KMS-11 (cell line): ENCODE measurements around the gene TBX18.
A peak's percentile ranks its signal among the peaks of the same experiment; 100 is the strongest.

ENCODE experiments used
- H2AFZ ChIP-seq: fragments of 200-600 bp; sonication (generic); 2 replicates; pipeline ENCODE4 v1.6.1; 2016; ENCODE audit warnings: antibody characterized with exemption, mixed run types, low read depth
- H3K27ac ChIP-seq: fragments of 200-600 bp; sonication (generic); 2 replicates; pipeline ENCODE4 v1.6.1; 2016; ENCODE audit warnings: mild to moderate bottlenecking, mixed run types
- H3K27me3 ChIP-seq: fragments of 200-600 bp; sonication (generic); 2 replicates; pipeline ENCODE4 v1.6.1; 2017; ENCODE audit warnings: mild to moderate bottlenecking, low read depth, mixed run types, moderate library complexity; ENCODE audit not compliant: insufficient read depth
- H3K36me3 ChIP-seq: fragments of 200-600 bp; sonication (generic); 2 replicates; pipeline ENCODE4 v1.6.1; 2017; ENCODE audit warnings: mild to moderate bottlenecking, mixed run types; ENCODE audit not compliant: insufficient read depth
- H3K4me1 ChIP-seq: fragments of 200-600 bp; sonication (generic); 2 replicates; pipeline ENCODE4 v1.6.1; 2016; ENCODE audit warnings: mild to moderate bottlenecking, low read depth, mixed run types; ENCODE audit not compliant: poor library complexity, severe bottlenecking
- H3K4me2 ChIP-seq: fragments of 200-600 bp; sonication (generic); 2 replicates; pipeline ENCODE4 v1.7.0; 2016; ENCODE audit warnings: mild to moderate bottlenecking, mixed run types
- H3K4me3 ChIP-seq: fragments of 200-600 bp; sonication (generic); IDR thresholded peaks from 2 replicates; pipeline ENCODE4 v1.6.1; 2017; ENCODE audit warnings: low read depth, low read length, mixed read lengths; ENCODE audit not compliant: insufficient read depth
- H3K79me2 ChIP-seq: fragments of 200-600 bp; sonication (generic); 2 replicates; pipeline ENCODE4 v1.6.1; 2016; ENCODE audit warnings: low read depth, mixed run types; ENCODE audit not compliant: insufficient read depth
- H3K9ac ChIP-seq: fragments of 200-600 bp; sonication (generic); 2 replicates; pipeline ENCODE4 v1.6.1; 2016; ENCODE audit warnings: mild to moderate bottlenecking, mixed run types
- H4K20me1 ChIP-seq: fragments of 200-600 bp; sonication (generic); 2 replicates; pipeline ENCODE4 v1.6.1; 2016; ENCODE audit warnings: mild to moderate bottlenecking, mixed run types; ENCODE audit not compliant: insufficient read depth
- CTCF ChIP-seq: fragments of 200-600 bp; sonication (generic); conservative IDR thresholded peaks from 2 replicates; pipeline ENCODE4 v1.6.1; 2017; ENCODE audit warnings: low read depth, mild to moderate bottlenecking, antibody characterized with exemption, low read length, moderate library complexity, mixed read lengths

Gene TBX18

DNA sequence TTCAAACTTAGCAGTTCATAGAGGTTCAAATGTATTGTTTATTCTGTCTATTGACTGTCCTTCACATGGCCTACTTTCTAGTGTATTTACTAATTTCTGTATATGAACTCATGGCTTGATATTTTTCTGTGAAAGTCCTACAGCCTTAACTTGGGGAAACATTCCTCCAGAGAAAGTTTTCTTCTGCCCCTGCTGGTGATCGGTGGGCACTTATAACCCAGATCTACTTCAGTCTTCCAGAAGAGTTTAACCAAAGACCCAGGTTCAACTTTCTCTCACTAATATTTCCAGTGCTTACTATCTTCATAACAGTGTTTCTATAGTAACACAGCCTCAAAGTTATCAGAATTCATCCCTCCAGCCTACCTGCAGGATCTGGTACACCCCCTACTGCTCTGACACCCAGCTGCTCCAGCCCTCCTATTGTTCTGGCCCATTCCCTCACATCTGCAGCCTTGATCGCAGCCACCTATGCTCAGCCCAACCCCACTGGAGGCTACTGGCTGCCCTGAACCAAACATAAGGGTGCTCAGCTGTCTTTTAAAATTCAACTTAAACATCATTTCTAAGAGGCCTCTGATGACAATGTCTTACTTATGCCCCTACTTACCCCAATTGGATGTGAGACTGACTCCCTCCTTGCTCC, 72.3 kb downstream of the TBX18 start:
- Histone ChIP-seq H3K4me2 (no peak overlapping the region), H2AFZ (no peak overlapping the region), H3K36me3 (no peaks in the 10 kb centered on the region), H3K27me3 (no peaks in the 10 kb centered on the region), H3K9ac (no peak overlapping the region), H3K4me3 (no peak overlapping the region), H3K27ac (no peak overlapping the region), H3K4me1 (no peaks in the 10 kb centered on the region), H4K20me1 (no peaks in the 10 kb centered on the region), H3K79me2 (no peaks in the 10 kb centered on the region)
- no peak for TF ChIP-seq CTCF

GRCh38 chr6:84688141-84688873, 76.1 kb downstream of the TBX18 start:
- TF ChIP-seq CTCF: no peak
- Histone ChIP-seq H3K79me2 (no peaks in the 10 kb centered on the region), H4K20me1 (no peaks in the 10 kb centered on the region), H3K4me2 (no peak overlapping the region), H2AFZ (no peak overlapping the region), H3K9ac (no peak overlapping the region), H3K4me1 (no peaks in the 10 kb centered on the region), H3K27ac (no peak overlapping the region), H3K4me3 (no peak overlapping the region), H3K36me3 (no peaks in the 10 kb centered on the region), H3K27me3 (no peaks in the 10 kb centered on the region)

DNA sequence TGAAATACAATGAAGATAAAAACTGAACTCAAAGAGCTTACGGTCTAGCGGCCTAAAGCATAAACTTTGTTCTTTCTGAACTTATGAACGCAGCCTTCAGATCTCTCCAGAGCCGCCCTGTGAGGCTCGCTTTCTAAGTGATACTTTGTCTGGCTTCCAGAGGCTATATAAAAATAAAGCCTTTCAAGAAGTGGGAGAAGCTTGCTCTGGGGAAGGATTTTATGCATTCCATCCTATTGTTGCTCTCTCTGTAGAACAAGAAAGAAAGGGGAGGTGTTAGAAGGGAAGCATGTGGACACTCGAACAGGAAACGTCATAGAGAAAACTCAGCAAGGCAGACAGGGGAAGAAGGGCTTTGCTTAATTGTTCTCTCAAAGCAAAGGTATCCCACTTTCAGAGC, 77.0 kb downstream of the TBX18 start:
- Histone ChIP-seq H3K4me3 (no peak overlapping the region), H3K27me3 (no peaks in the 10 kb centered on the region), H2AFZ (no peak overlapping the region), H3K79me2 (no peaks in the 10 kb centered on the region), H3K27ac (no peak overlapping the region), H3K4me2 (no peak overlapping the region), H4K20me1 (no peaks in the 10 kb centered on the region), H3K4me1 (no peaks in the 10 kb centered on the region), H3K36me3 (no peaks in the 10 kb centered on the region), H3K9ac (no peak overlapping the region)
- TF ChIP-seq CTCF: no peak

GRCh38 chr6:84685983-84686584, 78.3 kb downstream of the TBX18 start:
- Histone ChIP-seq H3K27me3 (no peaks in the 10 kb centered on the region), H3K36me3 (no peaks in the 10 kb centered on the region), H3K27ac (no peak overlapping the region), H2AFZ (no peak overlapping the region), H3K4me1 (no peaks in the 10 kb centered on the region), H3K79me2 (no peaks in the 10 kb centered on the region), H4K20me1 (no peaks in the 10 kb centered on the region), H3K4me2 (no peak overlapping the region), H3K4me3 (no peak overlapping the region), H3K9ac (no peak overlapping the region)
- TF ChIP-seq CTCF: peak; percentile 60
